Measurements from ENCODE around the gene NDOR1.
"Not testable (repeated sequence)": the region's sequence is repeated elsewhere in the genome, so short reads cannot be mapped to it uniquely, and the experiment has no call there.

Gene NDOR1

GRCh38 chr9:137233143-137233980, 27.9 kb downstream of the NDOR1 start:
- DNase-seq = no peak

GRCh38 chr9:137234055-137234697, 28.7 kb downstream of the NDOR1 start:
- no peak for DNase-seq

GRCh38 chr9:137234758-137235423, 29.4 kb downstream of the NDOR1 start:
- DNase-seq = no peak

GRCh38 chr9:137235424-137236237, 30.1 kb downstream of the NDOR1 start:
- DNase-seq = no peak

GRCh38 chr9:137236238-137236935, 30.9 kb downstream of the NDOR1 start:
- DNase-seq = peak; percentile 95

- no peak for DNase-seq
Measured at GRCh38 chr9:137236936-137237421, 31.5 kb downstream of the NDOR1 start.

- peak; percentile 30 for DNase-seq
Measured at GRCh38 chr9:137237759-137238726, 32.5 kb downstream of the NDOR1 start.

- not testable (repeated sequence) for DNase-seq
Measured at GRCh38 chr9:137239541-137240200, 34.2 kb downstream of the NDOR1 start.

GRCh38 chr9:137240318-137240840, 34.9 kb downstream of the NDOR1 start:
- DNase-seq = no peak

GRCh38 chr9:137240841-137241489, 35.5 kb downstream of the NDOR1 start, which contains the start of gene TUBB4B:
Gene TUBB4B (plus strand): TSS chr9:137241287. CDS start chr9:137241361, 74 bp downstream.
- DNase-seq = peak; percentile 100

GRCh38 chr9:137241490-137242268, 36.2 kb downstream of the NDOR1 start:
- peak; percentile 50 for DNase-seq

GRCh38 chr9:137242269-137243203, 37.0 kb downstream of the NDOR1 start:
- DNase-seq = no peak

GRCh38 chr9:137243266-137243625, 37.7 kb downstream of the NDOR1 start:
- DNase-seq = not testable (repeated sequence)

GRCh38 chr9:137243626-137244485, 38.4 kb downstream of the NDOR1 start:
- no peak for DNase-seq

GRCh38 chr9:137244486-137245449, 39.3 kb downstream of the NDOR1 start:
- no peak for DNase-seq

All from eye (tissue), 1 donor.